HepG2 (cell line): ENCODE data around the gene NELL2.

ENCODE experiments used
- CTCF ChIP-seq: sonication (generic); formaldehyde crosslinking; IDR thresholded peaks from 2 replicates; pipeline ENCODE4 v1.5.0; 2020; ENCODE audit warnings: mild to moderate bottlenecking, missing genetic modification reagents, moderate library complexity
- HMGXB4 ChIP-seq, 2 experiments: sonication (generic) in 1 of 2; formaldehyde crosslinking in 1 of 2; IDR thresholded peaks; 2 replicates each; pipeline versions ENCODE4 v1.4.0 to v1.6.1; 2018 to 2020; ENCODE audit warnings: missing genetic modification reagents in 2 of 2, borderline replicate concordance in 1 of 2, low read depth in 1 of 2, mild to moderate bottlenecking in 1 of 2, missing biosample characterization in 1 of 2
- HNRNPK ChIP-seq: fragments of 200-400 bp; formaldehyde crosslinking; IDR thresholded peaks from 2 replicates; pipeline ENCODE4 v1.6.1; 2018; ENCODE audit warnings: low read length, low read depth, moderate library complexity, mild to moderate bottlenecking; ENCODE audit not compliant: poor library complexity, severe bottlenecking
- POLR2A ChIP-seq, 2 experiments: IDR thresholded peaks; 2 replicates each; pipeline ENCODE4 v1.6.1; 2011; ENCODE audit warnings: low read depth in 2 of 2, low read length in 2 of 2, mild to moderate bottlenecking in 1 of 2, moderate library complexity in 1 of 2; ENCODE audit not compliant: insufficient read depth in 1 of 2
- TOPORS ChIP-seq: sonication (generic); formaldehyde crosslinking; IDR thresholded peaks from 2 replicates; pipeline ENCODE4 v1.8.0; 2023; ENCODE audit warnings: mild to moderate bottlenecking, missing genetic modification reagents
- ZNF609 ChIP-seq: sonication (generic); formaldehyde crosslinking; IDR thresholded peaks from 2 replicates; pipeline ENCODE4 v1.4.0; 2020; ENCODE audit warnings: mild to moderate bottlenecking, missing genetic modification reagents, borderline replicate concordance

GRCh38 chr12:44627387-44628166 lies 248.5 kb downstream of the NELL2 start:
- TF ChIP-seq CTCF (CRISPR knock-in tag) = no peak
- TF ChIP-seq HMGXB4 (CRISPR knock-in tag; IDR thresholded peaks at IDR 0.05; ENCODE audit: borderline replicate concordance in 1 of 2, low read depth in 1 of 2) = no peak
- TF ChIP-seq HNRNPK = no peak
- no peak for TF ChIP-seq POLR2A (IDR thresholded peaks at IDR 0.05; ENCODE audit: insufficient read depth in 1 of 2, low read depth in 2 of 2, low read length in 2 of 2)
- TF ChIP-seq ZNF609 (CRISPR knock-in tag) = no peak
- TF ChIP-seq TOPORS (CRISPR knock-in tag) = no peak
